GM23338 (cell line): ENCODE data around the gene ZNF236.

Source experiments
- EZH2 ChIP-seq: fragments of 200-600 bp; sonication (generic); IDR thresholded peaks from one replicate; pipeline ENCODE4 v1.8.0; 2017; ENCODE audit warnings: antibody characterized with exemption, mild to moderate bottlenecking, low read depth; ENCODE audit not compliant: unreplicated experiment
- EZH2phosphoT487 ChIP-seq: fragments of 200-600 bp; sonication (generic); IDR thresholded peaks from one replicate; pipeline ENCODE4 v1.8.1; 2018; ENCODE audit warnings: antibody characterized with exemption; ENCODE audit not compliant: unreplicated experiment
- JUNB ChIP-seq: IDR thresholded peaks from one replicate; pipeline ENCODE4 v1.6.1; 2016; ENCODE audit warnings: antibody characterized with exemption; ENCODE audit not compliant: unreplicated experiment
- POLR2AphosphoS5 ChIP-seq: IDR thresholded peaks from 2 replicates; pipeline ENCODE4 v1.6.1; 2016; ENCODE audit warnings: antibody characterized with exemption, low read depth
- ZNF331 ChIP-seq: fragments of 250-450 bp; sonication (Bioruptor Pico); IDR thresholded peaks from 2 replicates; pipeline ENCODE4 v1.5.0; 2020; ENCODE audit warnings: low read depth, mild to moderate bottlenecking, moderate library complexity
- TF ChIP-seq, protein P1 (sequence below), 2 experiments: fragments of 200-600 bp in 1 of 2; sonication (generic) in 1 of 2; conservative IDR thresholded peaks; 2 replicates each; pipeline versions ENCODE4 v1.5.1 to v1.6.1; 2016 to 2017; ENCODE audit warnings: antibody characterized with exemption in 2 of 2, low read depth in 2 of 2, mild to moderate bottlenecking in 2 of 2, moderate library complexity in 1 of 2
- TF ChIP-seq, protein P2 (sequence below): IDR thresholded peaks from 2 replicates; pipeline ENCODE4 v1.6.1; 2016; ENCODE audit warnings: antibody characterized with exemption

DNA sequence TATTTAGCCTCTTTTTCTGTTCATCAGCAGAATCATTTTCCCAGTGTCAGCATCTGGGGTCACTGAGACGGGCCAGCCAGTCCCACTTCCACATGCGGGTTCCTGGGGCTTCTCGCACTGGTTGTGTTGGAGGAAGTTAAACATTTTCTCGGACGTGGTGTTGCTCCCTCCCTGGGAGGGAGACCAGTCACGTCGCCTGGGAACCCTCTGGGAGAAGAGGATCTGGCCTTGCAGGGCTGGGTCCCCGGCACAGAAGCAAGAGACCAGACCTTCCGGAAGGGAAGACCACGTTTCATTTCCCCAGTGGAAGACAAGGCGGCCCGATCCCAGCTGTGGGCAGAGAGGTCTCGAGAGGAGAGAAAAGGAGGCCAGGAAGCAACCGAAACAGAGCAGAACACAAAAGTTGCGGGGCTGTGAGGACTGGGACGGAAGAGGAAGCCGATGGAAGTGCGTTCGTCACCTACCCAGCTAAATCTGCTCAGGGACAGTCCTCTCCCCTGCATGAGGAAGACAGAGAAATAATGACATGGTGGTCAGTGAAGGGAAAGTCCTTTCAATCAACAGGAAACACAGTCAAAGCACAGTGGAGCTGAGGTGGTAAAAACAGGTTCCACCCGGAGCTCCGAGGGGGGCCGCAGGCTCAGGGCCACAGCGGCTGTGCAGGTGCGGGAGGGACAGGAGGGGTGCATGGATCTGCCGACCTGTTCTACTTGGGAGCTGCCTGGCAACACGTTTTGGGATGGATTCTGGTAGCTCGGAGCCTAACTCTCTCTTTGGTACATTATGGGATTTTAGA is 165.9 kb downstream of the ZNF236 start:
- TF ChIP-seq, protein P1, sequence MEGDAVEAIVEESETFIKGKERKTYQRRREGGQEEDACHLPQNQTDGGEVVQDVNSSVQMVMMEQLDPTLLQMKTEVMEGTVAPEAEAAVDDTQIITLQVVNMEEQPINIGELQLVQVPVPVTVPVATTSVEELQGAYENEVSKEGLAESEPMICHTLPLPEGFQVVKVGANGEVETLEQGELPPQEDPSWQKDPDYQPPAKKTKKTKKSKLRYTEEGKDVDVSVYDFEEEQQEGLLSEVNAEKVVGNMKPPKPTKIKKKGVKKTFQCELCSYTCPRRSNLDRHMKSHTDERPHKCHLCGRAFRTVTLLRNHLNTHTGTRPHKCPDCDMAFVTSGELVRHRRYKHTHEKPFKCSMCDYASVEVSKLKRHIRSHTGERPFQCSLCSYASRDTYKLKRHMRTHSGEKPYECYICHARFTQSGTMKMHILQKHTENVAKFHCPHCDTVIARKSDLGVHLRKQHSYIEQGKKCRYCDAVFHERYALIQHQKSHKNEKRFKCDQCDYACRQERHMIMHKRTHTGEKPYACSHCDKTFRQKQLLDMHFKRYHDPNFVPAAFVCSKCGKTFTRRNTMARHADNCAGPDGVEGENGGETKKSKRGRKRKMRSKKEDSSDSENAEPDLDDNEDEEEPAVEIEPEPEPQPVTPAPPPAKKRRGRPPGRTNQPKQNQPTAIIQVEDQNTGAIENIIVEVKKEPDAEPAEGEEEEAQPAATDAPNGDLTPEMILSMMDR (conservative IDR thresholded peaks at IDR 0.05; ENCODE audit: low read depth in 2 of 2) = no peak
- no peak for TF ChIP-seq EZH2
- TF ChIP-seq EZH2phosphoT487 = no peak
- TF ChIP-seq POLR2AphosphoS5 = no peak
- TF ChIP-seq JUNB = no peak
- TF ChIP-seq ZNF331 (CRISPR knock-in tag) = no peak
- TF ChIP-seq, protein P2, sequence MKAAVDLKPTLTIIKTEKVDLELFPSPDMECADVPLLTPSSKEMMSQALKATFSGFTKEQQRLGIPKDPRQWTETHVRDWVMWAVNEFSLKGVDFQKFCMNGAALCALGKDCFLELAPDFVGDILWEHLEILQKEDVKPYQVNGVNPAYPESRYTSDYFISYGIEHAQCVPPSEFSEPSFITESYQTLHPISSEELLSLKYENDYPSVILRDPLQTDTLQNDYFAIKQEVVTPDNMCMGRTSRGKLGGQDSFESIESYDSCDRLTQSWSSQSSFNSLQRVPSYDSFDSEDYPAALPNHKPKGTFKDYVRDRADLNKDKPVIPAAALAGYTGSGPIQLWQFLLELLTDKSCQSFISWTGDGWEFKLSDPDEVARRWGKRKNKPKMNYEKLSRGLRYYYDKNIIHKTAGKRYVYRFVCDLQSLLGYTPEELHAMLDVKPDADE = no peak
